ENCODE data around the gene MTR.
A peak's percentile ranks its signal among the peaks of the same experiment; 100 is the strongest.

The MTR gene

DNA sequence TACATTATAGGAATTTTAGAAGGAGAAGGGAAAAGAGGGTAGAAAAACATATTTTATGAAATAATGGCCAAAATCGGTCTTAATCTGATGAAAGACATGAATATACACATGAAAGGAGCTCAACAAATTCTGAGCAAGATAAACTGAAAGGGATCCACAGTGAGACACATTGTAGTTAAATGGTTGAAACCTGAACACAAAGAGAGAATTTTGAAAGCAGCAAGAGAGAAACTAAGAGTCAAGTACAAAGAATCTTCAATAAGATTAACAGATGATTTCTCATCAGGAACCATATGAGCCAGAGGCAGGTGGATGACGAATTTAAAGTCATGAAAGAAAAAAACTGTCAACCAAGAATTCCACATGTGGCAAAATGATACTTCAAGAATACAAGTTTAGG is 15.8 kb upstream of the MTR start:
- DNase-seq (ENCODE audit: low read depth), result no peak

GRCh38 chr1:236785477-236785876 is 9.6 kb upstream of the MTR start:
- DNase-seq (ENCODE audit: low read depth), result no peak

DNA sequence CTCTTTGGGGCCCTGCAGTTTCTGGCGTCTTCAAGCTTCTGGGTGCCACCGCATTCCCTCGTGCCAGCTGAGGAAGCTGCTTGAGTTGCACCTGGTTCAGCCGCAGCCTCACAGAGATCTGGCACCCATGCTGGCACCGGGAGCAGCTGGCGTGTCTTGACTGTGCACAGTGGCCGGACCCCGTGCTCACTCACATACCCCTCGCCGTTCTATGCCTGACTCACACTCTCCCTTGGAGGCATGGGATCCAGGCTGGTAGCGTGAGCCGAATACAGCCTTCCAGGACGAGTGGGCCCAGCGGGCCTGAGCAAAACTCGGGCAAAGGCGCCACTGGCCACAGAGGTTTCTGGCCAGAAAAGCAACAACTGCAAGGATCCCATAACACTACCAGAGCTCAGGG is 8.6 kb upstream of the MTR start:
- no peak for DNase-seq (ENCODE audit: low read depth)

DNA sequence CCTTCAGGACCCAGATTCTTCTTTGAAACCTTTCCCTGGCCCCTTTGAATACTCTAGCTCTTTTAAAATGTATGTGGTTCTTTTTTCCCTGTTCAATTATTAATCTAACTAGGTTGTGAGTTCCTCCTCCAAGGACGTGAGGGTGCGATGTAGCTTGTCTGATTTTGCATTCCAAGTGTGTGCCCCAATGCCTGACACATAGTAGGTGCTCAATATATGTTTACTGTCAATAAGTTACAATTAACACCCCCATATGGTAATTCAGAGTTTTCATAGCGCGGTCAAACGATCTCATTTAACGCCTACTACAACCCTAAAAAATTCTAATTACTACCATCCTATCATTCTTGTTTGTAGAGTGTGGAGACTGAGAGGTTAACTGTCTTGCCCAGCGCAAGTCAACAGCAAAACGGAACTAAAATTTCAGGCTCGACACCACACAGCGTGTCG is 482 bp upstream of the MTR start:
- DNase-seq (ENCODE audit: low read depth), result no peak

GRCh38 chr1:236795757-236796667 is 920 bp downstream of the MTR start:
- peak; percentile 17 for DNase-seq (ENCODE audit: low read depth)

DNA sequence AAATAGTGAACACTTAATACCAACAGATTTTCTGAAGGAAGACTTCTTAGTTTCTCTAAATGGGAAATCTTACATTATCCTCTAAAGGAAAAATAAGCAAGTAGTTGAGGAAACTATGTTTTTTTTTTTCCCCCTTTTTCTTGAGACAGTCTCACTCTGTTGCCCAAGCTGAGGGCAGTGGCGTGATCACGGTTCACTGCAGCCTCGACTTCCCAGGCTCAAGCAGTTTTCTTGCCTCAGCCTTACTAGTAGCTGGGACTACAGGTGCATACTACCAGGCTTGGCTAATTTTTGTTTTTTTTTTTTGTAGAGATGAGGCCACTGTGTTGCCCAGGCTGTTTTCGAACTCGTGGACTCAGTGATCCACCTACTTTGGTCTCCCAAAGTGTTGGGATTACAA is 3.9 kb downstream of the MTR start:
- no peak for DNase-seq (ENCODE audit: low read depth)

- no peak for DNase-seq (ENCODE audit: low read depth)
Measured at GRCh38 chr1:236800002-236800620, 5.0 kb downstream of the MTR start.

DNA sequence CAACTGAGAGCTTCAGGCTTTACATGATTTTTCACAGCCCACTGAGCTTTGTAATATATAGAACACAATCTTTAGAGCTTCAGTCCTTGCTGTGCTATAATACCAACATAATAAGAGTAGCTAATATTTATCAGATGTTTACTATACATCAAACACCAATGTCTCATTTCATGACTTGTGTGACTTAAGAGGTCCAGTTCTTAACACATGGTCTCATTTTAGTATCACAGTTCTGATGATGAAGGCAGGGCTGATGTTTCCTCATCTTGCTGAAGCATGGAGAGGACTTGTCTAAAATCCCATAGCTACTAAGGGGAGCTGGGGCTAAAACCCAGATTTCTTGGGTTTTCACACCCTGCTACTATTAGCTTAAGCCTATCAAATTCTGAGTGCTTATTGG is 5.5 kb downstream of the MTR start:
- DNase-seq (ENCODE audit: low read depth), result no peak

DNA sequence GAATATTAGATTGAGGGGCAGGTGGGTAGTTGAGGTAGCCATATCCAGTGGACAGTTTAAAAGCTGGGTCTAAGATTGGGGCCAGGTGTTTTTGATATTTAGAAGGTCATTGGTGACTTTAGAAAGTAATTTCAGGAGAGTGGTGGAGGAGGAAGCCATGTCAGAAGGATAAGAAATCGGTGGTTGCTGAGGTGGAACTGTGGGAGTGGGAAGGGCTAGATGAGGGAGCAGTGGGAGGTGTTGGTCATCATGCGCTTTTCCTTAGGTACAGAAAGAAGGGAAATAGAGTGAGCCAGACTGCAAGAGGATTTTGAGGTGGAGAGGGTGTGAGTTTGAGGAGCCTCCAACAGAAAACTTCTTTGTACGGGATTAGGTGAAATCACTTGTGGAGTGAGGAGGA is 7.2 kb downstream of the MTR start:
- DNase-seq (ENCODE audit: low read depth), result no peak

DNA sequence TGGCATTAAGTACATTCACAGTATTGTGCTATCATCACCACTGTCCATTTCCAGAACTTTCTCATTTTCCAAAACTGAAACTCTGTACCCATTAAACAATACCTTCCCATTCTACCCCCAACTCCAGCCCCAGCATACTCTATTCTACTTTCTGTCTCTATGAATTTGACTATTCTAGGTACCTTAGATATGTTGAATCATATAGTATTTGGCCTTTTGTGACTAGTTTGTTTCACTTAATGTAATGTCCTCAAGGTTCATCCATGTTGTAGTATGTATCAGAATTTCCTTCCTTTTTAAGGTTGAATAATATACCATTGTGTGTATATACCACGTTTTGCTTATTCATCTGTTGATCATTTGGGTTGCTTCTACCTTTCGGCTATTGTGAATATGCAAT is 11.5 kb downstream of the MTR start:
- DNase-seq (ENCODE audit: low read depth), result no peak

DNA sequence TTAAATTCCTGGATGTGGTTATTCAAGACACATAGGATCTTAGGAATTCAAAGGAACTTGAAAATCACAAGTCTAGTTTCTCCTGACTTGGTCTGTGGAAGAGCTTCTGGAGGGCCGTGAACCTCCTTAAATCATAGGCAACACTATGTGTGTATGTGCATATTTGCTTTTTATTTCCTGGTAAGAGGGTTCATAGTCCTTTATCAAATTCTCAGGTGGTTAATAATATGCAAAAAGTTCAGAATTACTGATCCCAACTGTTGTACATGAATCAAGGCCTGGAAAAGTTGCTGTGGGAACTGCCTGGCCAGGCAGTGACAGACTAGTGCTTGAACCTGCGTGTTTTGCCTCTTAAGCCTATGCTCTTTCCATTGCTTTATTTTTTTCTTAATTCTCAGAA is 12.9 kb downstream of the MTR start:
- no peak for DNase-seq (ENCODE audit: low read depth)

DNA sequence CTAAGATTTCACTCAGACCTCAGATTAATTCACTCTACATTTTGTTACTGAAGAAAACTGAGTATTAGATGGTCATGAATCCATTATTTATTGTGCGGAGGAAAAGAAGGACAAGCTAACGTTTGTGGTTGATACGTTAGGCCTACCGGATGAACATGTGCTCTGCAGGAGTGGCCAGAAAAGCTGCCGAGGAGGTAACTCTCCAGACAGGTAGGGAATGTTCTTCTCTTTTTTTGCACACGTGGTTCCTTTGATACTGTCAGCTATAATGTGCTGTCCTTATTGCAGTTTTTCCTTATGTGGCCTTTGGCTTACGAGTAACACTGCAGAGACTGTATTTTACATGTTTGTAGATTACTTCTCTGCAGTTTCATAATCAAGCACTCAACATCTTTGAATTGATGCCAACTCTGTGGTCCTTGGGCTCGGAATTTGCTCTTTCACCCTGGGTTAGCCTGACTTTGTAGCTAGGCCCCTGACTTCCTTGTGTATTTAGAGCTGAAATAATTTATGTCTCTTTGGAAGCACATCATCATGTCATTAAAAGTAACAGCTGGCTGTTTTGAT is 13.6 kb downstream of the MTR start:
- DNase-seq (ENCODE audit: low read depth), result no peak

GRCh38 chr1:236809148-236809547 is 14.1 kb downstream of the MTR start:
- DNase-seq (ENCODE audit: low read depth), result no peak

DNA sequence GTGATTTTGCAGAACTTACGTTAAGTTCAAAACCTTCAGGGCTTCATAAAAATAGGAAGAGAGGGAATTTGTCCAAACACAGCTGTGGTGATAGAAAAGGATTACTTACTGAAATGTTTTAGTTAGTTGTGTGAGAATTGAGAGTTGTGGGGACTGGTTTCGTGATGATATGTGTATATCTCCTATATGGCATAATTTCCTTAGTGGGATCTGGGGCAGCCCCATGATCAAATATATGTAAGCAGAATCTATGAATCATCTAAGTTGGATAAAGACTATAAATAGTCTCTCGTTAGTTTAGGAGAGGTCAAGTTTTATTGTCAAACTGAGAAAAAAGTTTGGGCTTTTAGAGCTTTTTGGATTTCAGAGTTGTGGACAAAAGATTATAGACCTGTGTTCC is 14.9 kb downstream of the MTR start:
- DNase-seq (ENCODE audit: low read depth), result no peak

DNA sequence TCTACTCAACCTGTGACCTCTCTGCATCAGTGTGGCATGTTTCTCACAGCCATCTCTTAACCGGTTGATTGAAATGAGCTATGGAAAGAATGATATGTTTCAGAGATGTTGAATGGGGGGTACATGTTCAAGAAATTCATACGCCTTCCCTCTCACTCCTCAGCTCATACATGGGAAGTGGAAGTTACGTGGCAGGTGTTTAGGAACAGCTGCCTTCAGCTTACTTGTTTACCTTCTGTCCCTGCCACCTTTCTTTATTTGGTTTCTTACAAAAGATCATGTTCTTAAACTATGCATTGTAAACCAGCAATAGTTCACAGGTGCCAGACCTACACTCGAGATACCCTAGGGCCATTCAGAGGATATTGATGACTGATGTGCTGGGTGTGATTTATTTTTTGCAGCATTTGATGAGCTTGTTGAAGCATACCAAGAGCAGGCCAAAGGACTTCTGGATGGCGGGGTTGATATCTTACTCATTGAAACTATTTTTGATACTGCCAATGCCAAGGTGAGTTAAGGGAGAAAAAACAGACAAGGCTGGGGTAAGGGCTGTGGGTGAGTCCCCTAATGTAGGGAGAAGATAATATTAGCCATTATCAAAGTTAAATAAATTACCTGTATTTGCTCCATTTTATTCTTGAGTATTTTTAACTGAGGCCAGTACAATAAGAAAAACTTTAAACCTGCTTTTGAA is 17.4 kb downstream of the MTR start:
- no peak for DNase-seq (ENCODE audit: low read depth)

DNA sequence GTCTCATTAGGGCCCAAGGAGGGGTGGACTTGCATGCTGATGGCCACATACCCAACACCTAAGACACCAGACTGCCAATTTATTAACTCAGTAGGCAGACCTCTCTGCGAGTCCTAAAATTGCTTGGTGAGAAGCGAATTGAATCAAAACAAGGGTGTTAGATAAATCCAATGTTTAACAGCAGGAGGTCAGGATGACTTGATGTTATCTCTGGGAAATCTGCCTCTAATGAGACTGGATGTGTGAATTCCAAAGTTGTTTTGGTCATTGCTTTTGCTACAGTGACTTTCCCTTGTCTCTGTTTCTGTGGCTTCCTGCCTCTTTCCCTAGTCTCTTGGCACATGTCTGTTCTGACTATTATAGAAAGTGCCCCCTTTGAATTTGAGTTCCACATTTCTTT is 20.8 kb downstream of the MTR start:
- no peak for DNase-seq (ENCODE audit: low read depth)

DNA sequence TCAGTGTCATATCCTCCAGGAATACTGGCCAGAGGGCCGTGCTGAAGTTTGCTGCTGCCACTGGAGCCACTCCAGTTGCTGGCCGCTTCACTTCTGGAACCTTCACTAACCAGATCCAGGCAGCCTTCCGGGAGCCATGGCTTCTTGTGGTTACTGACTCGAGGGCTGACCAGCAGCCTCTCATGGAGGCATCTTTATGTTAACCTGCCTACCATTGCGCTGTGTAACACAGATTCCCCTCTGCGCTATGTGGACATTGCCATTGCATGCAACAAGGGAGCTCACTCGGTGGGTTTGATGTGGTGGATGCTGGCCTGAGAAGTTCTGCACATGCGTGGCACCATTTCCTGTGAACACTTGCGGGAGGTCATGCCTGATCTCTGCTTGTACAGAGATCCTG is 24.8 kb downstream of the MTR start:
- DNase-seq (ENCODE audit: low read depth), result no peak

DNA sequence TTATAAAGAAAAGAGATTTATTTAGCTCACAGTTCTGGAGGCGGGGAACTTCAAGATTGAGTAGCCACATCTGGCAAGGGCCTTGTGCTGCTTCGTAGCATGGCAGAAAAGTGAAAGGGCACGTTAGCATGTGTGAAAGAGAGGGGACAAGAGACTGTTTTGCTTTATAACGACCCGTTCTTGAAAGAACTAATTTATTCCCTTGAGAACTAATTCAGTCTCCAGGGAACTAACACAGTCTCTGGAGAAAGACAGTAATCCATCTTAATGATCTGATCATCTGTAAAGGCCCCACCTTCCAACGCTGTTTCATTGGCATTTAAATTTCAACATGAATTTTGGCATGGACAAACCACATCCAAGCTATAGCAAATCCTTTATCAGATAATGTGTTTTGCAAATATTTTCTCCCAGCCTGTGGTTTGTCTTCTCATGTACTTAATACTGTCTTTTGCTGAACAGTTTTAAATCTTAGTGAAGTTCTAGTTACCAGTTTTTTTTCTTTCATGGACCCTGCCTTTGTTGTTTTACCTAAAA is 26.1 kb downstream of the MTR start:
- no peak for DNase-seq (ENCODE audit: low read depth)

- no peak for DNase-seq (ENCODE audit: low read depth)
Measured at GRCh38 chr1:236823559-236823958, 28.5 kb downstream of the MTR start.

GRCh38 chr1:236829085-236829484 is 34.0 kb downstream of the MTR start:
- no peak for DNase-seq (ENCODE audit: low read depth)

DNA sequence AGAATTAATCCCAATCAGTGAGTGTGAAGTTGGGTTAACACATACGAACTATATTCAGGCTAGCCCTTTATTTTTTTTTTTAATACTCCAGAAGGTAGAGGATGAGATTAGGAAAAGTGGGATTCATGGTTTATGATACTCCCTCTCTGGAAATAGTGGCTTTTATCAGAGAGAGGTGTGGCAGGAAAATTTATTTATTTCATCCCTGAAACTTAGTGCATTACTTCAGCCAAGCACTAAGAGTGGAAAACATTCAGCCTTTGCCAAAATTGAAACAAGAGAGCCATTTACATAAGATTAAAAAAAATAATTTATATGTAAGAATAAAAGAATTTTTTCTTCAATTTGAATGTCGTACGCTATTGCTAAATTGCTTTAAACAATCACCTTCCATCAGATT is 35.0 kb downstream of the MTR start:
- DNase-seq (ENCODE audit: low read depth), result no peak

- no peak for DNase-seq (ENCODE audit: low read depth)
Measured at GRCh38 chr1:236830560-236830959, 35.5 kb downstream of the MTR start.
